DMS53 treated with DMSO at 0.1 percent for 48 hours (cell line): ENCODE results near the gene CES4A.
A peak's percentile ranks its signal among the peaks of the same experiment; 100 is the strongest.
"Not testable (repeated sequence)": the region's sequence is repeated elsewhere in the genome, so short reads cannot be mapped to it uniquely, and the experiment has no call there.

Source experiments
- DNase-seq: peaks from one replicate; lab custom pipeline; 2025; ENCODE audit not compliant: unreplicated experiment; lab: John Stamatoyannopoulos, UW

Gene CES4A

DNA sequence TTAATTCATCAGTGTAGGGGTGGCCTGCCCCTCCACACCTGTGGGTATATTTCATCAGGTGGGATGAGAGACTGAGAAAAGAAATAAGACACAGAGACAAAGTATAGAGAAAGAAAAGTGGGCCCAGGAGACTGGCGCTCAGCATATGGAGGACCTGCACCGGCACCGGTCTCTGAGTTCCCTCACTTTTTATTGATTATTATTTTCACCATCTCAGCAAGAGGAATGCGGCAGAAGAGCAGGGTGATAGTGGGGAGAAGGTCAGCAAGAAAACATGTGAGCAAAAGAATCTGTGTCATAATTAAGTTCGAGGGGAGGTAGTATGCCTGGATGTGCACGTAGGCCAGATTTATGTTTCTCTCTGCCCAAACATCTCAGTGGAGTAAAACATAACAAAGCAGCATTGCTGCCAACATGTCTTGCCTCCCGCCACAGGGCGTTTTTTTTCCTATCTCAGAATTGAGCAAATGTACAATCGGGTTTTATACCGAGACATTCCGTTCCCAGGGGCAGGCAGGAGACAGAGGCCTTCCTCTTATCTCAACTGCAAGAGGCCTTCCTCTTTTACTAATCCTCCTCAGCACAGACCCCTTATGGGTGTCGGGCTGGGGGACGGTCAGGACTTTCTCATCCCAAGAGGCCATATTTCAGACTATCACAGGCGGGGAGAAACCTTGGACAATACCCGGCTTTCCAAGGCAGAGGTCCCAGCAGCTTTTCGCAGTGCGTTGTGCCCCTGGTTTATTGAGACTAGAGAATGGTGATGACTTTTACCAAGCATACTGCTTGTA is 32.8 kb upstream of the CES4A start:
- DNase-seq, result not testable (repeated sequence)

DNA sequence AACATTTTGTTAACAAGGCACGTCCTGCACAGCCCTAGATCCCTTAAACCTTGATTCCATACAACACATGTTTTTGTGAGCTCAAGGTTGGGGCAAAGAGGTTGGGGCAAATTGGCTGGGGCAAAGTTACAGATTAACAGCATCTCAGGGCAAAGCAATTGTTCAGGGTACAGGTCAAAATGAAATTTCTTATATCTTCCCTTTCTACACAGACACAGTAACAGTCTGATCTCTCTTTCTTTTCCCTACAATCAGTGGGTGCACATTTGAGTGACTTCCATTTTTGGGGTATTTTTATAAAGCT is 32.3 kb upstream of the CES4A start:
- not testable (repeated sequence) for DNase-seq

DNA sequence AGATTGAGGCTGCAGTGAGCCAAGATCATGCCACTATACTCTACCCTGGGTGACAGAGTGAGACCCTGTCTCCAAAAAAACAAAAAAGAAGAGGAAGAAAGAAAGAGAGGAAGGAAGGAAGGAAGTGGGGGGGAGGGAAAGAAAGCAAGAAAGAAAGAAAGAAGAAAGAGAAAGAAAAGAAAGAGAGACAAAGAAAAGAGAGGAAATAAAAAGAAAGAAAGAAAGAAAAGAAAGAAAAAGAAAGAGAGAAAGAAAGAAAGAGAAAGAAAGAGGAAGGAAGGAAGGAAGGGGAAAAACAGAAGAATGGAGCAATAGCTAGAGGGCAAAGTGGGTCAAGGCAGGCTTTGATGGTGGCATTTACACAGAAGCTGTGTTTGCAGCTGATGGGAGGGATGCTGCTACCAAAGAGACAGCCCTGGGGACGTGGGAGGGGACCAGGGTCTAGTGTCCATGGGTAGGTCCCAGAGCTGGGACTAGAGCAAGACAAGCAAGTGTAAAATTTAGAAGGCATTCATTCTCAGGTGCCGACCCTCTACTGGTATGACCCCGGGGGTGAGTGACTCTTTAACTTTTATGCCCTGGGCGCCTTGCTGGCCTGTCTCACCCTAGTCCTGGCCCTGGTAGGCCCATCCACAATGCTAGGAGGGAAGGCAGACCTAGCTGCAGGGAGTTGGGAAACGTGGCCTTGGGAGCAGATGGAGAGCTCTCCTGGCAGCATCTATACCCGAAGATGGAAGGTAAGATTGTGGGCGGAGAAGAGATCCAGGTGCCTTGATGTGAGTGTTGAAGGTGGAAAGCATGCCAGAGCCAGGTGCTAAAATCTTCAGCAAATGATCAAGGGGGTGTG is 29.3 kb upstream of the CES4A start:
- no peak for DNase-seq

DNA sequence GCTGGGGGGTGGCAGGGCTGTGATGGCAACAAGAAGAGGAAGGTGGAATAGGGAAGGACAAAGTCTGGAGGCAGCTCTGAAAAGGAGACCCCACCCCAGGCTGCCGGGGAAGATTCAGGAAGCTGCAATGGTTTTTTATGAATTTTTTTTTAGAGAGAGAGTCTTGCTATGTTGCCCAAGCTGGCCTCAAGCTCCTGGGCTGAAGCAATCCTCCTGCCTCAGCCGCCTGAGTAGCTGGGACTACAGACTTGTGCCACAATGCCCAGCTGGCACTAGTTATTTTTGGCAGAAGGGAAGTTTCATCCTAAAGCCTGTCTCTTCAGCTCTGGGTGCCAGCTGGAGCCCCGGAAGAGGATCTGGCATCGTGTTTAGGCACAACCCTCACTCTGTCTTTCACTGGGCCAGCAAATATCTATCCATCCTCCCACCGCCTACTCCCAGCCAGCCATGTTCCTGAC is 28.7 kb upstream of the CES4A start:
- no peak for DNase-seq

DNA sequence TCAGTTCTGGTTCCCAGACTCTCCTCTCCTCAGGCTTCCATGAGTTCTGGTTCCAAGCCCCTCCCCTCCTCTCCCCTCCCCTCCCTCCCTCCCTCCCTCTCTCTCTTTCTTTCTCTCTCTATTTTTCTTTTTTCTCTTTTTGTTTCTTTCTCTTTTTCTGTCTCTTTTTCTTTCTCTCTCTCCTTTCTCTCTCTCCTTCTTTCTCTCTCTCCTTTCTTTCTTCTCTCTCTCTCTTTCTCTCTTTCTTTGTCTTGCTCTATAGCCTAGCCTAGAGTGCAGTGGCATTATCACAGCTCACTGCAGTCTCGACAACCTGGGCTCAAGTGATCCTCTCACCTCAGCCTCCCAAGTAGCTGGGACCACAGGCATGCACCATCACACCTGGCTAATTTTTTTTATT is 28.1 kb upstream of the CES4A start:
- DNase-seq, result no peak

DNA sequence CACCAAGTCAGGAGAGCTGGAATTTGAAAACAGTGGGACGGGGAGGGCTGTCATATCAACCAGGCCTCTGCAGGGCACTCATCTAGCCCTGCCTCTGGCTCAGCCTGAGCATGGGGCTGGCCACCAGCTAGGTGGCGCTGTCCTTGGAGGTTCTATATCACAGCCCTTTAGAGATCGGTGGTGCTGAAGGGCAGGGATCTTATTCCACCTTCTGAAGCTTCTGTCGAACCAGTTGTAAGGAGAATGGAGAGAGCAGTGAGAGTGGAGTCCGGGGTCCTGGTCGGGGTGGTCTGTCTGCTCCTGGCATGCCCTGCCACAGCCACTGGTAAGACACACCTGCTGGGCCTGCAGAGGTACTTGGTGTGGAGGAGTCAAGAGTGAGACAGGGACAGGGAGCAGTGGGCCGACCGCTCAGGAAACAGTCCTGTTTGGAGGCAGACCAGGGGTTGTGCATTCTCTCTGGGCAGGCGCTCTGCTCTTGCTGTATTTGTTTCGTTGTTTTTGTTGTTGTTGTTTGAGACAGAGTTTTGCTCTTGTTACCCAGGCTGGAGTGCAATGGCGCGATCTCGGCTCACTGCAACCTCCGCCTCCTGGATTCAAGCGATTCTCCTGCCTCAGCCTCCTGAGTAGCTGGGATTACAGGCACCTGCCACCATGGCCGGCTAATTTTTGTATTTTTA is 27.2 kb upstream of the CES4A start, which contains the start of gene CES3:
TSS of gene CES3 (plus strand) at position 202 of the 680 bp plus-strand sequence. CDS start at position 244, 42 bp downstream.
- peak; percentile 53 for DNase-seq

DNA sequence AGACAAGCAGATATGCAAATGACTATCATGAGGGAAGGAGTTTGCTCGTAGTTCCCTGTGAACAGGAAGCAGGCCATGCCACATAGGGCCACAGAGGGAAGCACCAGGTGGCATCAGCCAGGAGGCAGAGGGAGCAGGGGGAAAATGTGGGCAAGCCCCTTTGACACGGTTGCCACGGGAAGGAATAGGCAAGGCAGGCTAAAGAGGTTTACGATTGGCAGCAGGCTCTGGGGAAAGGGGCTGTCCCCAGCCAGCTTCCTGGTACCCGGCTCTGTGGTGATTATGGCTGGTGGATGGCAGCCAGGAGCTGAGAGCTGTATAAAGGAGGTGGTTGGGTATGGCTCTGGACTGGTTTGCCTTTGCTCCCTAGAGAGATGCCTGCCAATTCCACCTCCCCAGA is 26.5 kb upstream of the CES4A start:
- no peak for DNase-seq

DNA sequence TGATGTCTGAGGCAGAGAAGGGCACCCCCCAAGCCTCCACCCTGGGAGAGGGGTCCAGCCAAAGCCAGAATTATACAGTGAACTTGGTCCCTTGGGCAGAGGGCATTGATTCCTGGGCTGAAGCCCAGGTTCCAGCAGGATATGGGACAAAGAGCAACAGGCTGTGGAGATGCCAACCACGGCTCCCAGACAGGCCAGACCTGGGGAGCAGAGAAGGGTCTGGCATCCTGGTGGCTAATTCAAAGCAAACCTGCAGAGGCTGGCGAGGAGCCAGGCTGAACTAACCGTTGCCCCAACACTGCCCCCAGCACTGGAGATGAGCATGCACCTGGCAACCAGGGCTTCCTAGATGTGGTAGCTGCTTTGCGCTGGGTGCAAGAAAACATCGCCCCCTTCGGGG is 24.3 kb upstream of the CES4A start:
- DNase-seq, result no peak

DNA sequence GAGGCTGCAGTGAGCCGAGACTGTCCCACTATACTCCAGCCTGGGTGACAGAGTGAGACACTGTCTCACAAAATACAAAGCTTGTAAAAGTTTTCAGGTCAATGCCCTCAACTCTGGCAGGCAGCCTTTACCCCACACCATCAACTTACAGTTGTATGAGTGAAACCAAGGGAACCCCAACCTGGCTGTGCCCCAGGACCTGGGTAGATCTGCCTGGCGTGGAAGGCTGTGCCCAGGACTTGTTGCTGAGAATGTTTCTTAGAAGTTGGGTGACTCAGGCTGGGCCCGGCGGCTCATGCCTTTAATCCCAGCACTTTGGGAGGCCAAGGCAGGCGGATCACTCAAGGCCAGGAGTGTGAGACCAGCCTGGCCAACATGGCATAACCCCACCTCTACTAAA is 19.5 kb upstream of the CES4A start:
- no peak for DNase-seq

DNA sequence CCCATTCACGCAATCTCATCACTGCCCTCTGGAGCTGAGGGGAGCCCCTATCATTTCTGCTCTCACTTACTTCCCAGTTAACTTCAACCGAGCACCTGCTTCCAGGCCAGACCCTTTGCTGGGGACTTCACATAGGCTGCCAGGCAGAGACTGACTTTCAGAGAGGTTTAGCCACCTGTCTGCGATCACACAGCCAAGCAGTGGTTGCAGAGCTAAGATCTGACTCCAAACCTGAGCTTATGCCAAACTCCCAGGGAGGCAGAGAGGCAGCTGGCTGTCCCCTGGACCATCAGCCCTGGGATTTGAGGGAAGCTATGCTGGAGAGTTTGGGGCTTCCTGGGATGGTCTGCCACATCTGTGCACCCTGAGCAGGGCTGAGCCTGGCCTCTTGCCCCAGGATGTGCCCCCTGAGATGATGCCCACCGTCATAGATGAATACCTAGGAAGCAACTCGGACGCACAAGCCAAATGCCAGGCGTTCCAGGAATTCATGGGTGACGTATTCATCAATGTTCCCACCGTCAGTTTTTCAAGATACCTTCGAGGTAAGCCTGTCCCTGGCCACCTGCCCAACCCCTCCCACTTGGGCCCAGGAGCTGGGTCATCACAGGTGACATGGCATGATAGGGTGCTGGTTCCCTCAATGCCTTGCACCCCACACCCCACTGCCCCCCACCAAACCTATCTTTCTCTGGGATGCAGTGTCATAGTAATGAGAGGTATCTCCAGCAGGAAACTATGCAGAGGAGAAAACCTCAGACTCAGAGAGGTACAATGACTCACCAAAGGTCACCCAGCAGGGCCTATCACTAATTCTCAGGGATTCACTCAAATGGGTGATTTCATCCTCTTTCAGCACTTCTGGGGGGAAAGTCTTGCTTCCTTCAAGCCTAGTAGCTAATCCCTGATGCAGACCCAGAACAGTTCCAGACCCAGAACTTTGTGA is 17.3 kb upstream of the CES4A start:
- no peak for DNase-seq

DNA sequence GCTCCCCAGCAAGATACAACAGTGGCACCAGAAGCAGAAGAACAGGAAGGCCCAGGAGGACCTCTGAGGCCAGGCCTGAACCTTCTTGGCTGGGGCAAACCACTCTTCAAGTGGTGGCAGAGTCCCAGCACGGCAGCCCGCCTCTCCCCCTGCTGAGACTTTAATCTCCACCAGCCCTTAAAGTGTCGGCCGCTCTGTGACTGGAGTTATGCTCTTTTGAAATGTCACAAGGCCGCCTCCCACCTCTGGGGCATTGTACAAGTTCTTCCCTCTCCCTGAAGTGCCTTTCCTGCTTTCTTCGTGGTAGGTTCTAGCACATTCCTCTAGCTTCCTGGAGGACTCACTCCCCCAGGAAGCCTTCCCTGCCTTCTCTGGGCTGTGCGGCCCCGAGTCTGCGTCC is 15.4 kb upstream of the CES4A start:
- no peak for DNase-seq

DNA sequence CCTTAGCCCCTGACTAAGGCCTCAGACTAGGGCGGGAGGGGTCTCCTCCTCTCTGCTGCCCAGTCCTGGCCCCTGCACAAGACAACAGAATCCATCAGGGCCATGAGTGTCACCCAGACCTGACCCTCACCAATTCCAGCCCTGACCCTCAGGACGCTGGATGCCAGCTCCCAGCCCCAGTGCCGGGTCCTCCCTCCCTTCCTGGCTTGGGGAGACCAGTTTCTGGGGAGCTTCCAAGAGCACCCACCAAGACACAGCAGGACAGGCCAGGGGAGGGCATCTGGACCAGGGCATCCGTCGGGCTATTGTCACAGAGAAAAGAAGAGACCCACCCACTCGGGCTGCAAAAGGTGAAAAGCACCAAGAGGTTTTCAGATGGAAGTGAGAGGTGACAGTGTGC is 14.7 kb upstream of the CES4A start:
- DNase-seq, result no peak

DNA sequence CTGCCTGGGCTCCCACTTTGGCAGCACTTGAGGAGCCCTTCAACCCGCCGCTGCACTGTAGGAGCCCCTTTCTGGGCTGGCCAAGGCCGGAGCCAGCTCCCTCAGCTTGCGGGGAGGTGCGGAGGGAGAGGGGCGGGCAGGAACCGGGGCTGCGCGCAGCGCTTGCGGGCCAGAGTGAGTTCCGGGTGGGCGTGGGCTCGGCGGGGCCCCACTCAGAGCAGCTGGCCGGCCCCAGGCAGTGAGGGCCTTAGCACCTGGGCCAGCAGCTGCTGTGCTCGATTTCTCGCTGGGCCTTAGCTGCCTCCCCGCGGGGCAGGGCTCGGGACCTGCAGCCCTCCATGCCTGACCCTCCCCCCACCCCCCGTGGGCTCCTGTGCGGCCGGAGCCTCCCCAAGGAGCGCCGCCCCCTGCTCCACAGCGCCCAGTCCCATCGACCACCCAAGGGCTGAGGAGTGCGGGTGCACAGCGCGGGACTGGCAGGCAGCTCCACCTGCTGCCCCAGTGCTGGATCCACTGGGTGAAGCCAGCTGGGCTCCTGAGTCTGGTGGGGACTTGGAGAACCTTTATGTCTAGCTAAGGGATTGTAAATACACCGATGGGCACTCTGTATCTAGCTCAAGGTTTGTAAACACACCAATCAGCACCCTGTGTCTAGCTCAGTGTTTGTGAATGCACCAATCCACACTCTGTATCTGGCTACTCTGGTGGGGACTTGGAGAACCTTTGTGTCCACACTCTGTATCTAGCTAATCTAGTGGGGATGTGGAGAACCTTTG is 14.0 kb upstream of the CES4A start:
- DNase-seq, result not testable (repeated sequence)

DNA sequence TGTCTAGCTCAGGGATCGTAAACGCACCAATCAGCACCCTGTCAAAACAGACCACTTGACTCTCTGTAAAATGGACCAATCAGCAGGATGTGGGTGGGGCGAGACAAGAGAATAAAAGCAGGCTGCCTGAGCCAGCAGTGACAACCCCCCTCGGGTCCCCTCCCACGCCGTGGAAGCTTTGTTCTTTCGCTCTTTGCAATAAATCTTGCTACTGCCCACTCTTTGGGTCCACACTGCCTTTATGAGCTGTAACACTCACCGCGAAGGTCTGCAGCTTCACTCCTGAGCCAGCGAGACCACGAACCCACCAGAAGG is 13.5 kb upstream of the CES4A start:
- not testable (repeated sequence) for DNase-seq

DNA sequence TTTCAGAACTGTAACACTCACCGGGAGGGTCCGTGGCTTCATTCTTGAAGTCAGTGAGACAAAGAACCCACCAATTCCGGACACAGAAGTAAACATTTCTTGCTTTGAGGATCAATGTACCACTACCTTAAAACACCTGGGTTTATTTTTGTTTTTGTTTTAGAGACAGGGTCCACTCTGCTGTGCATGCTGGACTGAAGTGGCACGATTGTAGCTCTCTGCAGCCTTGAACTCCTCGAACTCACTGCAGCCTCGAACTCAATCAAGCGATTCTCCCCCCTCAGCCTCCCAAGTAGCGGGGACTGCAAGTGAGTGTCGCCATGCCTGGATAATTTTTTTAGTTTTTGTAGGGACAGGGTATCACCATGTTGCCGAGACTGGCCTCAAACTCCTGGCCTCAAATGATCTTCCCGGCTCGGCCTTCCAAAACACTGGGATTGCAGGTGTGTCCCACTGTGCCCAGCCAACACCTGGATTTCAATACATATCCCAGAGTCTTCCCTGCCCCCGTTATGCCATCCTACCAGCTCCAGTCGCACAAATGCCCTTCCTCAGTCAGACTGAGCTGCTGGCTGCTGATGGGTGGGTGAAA is 13.0 kb upstream of the CES4A start:
- no peak for DNase-seq

DNA sequence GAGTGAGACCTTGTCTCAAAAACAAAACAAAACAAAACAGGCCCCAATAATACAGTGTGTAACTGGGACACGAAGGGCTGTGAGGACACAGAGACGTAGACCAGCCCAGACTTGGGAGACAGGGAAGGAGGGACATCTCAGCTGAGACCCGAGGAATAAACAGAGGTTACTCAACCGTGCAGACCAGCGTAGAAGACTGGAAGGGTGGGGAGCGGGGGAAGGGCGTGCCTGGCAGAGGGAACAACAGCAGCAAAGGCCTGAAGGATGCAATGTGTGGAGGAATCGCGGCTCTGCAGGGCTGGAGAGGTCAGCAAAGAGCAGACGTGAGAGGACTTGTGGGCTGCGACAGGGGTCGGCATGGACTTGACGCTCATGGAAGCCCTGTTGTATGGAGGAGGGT is 11.6 kb upstream of the CES4A start:
- no peak for DNase-seq

DNA sequence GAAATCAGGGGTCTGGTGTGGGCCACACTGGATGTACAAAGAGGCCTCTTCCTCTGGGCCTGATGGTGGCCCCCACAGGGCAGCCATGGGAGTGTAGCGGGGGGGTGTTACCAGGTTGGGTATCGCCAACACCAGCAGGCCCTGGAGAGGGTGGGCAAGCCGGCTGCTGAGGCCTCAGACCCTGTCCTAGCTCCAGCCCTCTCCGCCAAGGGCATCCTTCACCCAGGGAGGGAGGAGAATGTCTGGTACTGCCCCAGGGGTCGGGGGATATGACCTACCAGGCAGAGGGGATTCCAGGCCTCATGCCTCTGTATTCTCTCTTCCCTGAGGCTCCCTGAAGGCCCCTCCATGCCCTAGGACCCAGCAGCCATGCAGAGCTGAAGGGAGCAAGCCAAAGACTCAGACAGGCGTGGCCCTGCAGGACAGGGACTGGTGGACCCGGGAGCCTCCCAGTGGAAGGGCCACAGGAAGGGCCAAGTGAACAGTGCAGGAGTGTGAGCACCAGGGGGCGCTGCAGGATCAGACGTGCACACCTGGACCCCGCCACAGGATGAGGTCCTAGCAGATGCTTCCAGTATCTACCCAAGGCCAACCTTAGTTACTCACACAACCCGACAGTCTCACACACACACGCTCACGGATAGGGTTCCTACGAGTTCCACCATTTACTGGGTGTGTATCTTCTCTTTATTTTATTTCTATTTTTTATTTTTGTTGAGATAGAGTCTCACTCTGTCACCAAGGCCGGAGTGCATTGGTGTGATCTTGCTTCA is 10.9 kb upstream of the CES4A start:
- DNase-seq, result peak; percentile 62

DNA sequence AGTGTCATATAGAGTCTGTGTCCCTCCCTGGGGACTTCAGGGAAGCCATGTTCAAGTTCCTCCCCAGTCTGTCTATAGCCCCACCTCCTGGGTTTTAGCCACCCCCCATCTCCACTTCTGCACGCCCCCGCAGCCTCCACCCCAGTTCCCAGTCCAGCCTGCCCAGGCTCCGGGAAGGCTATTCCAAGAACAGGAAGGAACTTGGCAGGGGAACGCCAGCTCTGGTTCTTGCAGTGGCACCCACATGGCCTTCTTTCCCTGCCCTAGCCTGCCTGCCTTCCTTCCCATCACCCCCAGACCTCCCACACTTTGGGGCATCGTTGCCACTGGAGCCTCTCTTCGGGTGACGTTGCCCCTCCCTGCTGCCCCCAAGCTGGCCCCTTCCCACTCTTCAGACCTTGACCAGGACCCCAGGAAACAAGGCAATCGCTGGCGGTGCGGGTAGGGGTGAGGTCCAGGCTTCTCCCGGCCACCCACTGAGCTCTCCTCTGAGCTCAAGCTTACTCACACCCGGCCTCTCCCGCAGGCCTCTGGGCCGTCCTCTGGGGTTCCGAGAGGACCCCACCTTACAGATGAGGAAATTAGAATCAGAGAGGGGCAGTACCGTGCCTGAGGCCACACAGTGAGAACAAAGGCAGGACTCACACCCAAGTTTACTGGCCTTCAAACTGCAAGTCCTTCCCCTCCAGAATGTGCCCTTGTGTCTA is 9.2 kb upstream of the CES4A start:
- no peak for DNase-seq
